Measurements from ENCODE around the gene PPP2R5C.
"Not testable (repeated sequence)": the region's sequence is repeated elsewhere in the genome, so short reads cannot be mapped to it uniquely, and the experiment has no call there.

PPP2R5C gene

DNA sequence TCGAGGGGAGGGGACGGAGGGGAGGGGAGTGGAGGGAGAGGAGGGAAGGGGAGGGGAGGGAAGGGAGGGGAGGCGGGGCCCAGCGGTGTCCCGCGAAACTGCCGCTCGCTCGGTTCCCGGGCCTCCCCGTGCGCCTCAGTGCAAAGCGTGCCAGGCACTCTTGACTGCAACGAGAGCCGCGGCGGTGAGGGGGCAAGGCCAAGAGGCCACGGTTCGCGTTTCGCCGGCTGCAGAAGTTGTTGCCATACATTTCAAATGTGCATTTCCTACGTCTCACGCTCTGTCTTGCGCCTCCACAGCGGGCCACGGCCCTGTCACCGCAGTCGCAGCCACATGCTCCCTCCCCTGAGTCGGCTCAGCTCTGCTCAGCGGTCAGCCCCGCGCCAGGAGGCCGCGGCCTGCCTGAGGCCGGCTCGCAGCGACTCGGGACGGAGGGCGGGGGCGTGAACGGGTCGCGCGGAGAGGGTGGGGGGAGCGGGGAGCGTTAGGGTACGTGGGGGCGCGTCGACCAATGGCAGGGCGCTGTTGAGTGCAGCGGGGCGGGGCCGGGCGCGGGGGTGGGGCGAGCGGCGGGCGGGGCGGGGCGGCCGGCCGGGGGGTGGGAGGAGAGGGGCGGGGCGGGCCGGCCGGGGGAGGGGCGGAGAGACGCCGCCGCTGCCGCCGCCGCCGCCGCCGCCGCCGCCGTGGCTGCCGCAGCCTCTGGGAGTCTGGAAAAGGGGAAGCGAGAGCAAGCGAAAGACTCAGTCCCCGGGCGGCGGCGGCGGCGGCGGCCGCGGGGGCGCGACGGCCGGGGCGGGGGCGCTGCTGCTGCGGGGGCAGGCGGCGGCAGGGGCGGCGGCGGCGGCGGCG is at the start of gene PPP2R5C:
TSS of gene PPP2R5C (plus strand) at position 678 of the 849 bp plus-strand sequence. CDS start 185 bp downstream, outside the sequence.
- peak; percentile 88 for DNase-seq

DNA sequence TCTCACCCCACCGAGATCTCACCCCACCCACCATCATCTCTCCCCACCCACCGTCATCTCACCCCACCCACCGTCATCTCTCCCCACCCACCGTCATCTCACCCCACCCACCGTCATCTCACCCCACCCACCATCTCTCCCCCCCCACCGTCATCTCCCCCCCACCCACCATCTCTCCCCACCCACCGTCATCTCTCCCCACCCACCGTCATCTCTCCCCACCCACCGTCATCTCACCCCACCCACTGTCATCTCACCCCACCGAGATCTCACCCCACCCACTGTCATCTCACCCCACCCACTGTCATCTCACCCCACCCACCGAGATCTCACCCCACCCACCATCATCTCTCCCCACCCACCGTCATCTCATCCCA is 49.7 kb upstream of the PPP2R5C start:
- DNase-seq: not testable (repeated sequence)

DNA sequence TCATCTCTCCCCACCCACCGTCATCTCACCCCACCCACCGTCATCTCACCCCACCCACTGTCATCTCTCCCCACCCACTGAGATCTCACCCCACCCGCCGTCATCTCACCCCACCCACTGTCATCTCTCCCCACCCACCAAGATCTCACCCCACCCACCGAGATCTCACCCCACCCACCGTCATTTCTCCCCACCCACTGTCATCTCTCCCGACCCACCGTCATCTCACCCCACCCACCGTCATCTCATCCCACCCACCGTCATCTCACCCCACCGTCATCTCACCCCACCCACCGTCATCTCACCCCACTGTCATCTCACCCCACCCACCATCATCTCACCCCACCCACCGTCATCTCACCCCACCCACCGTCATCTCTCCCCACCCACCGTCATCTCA is 49.2 kb upstream of the PPP2R5C start:
- DNase-seq: not testable (repeated sequence)

DNA sequence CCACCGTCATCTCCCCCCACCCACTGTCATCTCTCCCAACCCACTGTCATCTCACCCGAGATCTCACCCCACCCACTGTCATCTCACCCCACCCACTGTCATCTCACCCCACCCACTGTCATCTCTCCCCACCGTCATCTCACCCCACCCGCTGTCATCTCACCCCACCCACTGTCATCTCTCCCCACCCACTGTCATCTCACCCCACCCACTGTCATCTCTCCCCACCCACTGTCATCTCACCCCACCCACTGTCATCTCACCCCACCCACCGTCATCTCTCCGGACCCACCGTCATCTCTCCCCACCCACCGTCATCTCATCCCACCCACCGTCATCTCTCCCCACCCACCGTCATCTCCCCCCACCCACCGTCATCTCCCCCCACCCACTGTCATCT is 48.4 kb upstream of the PPP2R5C start:
- DNase-seq: not testable (repeated sequence)

DNA sequence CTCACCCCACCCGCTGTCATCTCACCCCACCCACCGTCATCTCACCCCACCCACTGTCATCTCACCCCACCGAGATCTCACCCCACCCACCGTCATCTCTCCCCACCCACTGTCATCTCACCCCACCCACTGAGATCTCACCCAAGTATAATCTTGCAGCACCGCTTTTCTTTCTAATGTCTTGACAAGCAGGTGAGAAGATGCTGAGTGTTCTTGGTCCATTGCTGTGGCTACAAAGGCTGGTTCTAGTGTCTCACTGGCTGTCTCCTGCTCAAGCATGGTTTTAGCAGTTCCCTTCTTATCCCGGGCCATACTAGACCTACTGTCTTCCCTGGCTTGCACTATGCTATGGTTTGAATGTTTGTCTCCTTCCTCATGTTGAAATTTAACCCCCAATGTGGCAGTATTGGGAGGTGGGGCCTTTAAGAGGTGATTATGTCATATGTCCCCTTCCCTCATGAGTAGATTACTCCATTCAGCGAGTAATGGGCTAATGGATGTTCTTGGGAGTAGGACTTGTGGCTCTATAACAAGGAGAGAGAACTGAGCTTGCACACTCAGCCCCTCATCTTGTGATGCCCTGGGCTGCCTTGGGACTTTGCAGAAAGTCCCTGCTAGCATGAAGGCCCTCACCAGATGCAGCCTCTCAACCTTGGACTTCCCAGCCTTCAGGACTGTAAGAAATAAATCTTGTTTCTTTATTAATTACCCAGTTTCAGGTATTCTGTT is 47.7 kb upstream of the PPP2R5C start:
- DNase-seq: peak; percentile 2

DNA sequence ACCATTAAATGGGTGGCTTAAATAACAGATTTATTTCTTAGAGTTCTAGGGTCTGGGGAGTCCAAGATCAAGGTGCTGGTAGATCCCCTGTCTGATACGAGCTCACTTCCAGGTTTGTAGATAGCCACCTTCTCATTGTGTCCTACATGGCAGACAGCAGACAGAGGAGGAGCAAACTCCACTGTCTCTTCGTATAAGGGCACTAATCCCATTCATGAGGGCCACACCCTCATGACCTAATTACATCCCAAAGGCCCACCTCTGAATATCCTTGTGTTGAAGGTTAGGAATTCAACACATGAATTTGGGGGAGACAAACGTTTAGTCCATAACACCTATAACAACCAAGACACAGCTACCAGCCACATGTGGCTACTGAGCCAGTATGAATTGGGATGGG is 47.1 kb upstream of the PPP2R5C start:
- no peak for DNase-seq

DNA sequence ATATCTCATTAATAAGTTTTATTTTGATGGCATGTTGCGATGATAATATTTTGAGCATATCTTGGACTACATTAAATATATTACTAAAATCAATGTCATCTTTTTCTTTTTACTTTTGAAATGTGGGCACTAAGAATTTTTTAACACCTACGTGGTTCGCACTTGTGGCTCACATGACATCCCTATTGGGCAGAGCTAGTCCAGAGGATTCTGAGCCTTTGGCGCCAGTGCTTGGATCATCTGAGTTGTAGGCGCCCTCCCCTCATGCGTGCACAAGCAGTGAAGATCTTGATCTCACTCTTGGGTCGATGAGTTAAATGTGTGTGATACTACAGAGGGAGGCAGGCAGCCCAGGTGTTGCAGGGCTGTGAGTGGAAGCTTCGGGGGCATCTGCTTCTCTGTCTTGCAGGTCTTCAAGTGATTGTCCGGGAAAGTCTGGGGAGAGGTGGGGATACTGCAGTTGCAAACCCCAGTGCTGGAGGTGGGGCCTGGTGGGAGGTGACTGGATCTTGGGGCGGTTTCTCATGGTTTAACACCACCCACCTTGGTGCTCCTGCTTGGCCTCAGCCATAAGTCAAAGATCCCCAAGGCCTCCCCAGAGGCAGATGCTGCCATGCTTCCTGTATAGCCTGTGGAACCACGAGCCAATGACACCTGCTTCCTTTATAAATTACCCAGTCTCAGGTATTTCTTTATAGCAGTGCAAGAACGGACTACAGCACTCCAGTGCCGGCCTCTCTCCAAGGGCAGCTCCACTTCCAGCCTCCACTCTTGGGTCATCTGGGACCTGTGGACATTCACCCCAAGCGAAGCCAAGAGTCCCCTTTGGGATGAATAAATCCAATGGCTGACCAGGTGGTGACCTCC is 46.1 kb upstream of the PPP2R5C start:
- DNase-seq: no peak

DNA sequence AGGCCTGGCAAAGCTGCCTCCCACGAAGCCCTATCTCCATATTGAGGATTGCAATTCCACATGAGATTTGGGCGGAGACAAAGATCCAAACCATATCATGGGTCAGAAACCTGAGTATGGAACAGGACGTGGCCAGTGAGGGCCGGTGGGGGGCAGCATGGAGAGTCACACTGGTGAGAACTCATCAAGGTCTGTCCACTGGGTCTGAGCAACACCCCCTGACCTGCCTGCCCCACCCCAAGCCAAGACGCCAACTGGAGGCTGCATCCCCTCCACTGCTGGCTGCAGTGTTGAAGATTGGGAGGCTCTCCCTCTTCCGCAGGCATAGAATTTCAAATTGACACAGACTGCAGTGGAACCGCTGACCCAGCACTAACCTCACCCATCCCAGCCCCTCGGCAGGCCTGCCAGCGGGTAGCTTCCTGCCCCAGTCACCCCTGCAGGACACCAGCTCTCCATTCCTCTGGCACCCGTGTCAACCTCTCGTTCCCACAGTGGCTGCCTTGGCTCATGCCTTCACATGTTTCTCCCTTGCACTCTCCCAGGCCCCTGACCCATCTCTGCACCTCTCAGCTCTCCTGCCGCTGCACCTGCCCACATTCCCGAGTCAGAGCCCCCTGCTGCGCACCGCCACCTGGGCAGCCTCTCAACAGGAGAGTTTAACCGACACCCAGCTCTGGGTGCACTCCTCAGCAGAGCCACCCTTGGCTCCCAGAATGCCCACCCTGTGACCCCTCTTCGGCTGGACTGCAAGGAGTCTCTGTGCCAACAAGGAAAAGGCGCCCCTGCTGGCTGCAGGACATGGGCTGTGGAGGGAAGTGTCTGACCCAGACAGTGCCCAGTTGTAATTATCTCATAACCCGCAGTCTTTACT is 45.2 kb upstream of the PPP2R5C start:
- DNase-seq: no peak

DNA sequence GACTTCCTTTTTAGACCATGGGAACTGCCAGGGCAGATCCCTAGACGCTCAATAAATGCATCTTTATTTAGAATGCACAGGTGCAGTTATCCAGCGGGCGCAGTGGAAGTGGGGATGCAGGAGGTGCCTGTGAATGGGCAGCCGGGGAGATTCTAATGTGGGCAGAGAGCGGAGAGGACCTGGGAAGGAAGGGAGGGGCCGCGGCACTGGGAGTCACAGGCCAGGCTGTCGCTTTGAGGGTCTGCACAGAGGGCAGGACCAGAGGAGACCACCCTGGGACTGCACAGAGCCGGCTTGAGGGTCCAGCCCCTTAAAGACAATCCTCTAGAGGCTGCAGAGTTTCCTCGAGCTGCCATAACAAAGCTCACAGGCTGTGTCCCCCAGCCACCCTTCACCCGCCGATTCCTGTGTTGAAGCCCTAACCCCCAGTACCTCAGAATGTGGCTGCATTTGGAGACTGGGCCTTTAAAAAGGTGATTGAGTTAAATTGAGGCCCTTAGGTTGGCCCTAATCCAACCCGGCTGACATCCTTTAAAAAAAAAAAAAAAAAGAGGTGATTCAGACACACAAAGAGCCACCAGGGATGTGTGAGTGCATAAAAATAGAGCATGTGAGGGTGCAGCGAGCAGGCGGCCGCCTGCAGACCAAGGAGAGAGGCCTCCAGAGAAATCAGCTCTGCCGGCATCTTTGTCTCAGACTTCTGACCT is 44.4 kb upstream of the PPP2R5C start:
- no peak for DNase-seq

DNA sequence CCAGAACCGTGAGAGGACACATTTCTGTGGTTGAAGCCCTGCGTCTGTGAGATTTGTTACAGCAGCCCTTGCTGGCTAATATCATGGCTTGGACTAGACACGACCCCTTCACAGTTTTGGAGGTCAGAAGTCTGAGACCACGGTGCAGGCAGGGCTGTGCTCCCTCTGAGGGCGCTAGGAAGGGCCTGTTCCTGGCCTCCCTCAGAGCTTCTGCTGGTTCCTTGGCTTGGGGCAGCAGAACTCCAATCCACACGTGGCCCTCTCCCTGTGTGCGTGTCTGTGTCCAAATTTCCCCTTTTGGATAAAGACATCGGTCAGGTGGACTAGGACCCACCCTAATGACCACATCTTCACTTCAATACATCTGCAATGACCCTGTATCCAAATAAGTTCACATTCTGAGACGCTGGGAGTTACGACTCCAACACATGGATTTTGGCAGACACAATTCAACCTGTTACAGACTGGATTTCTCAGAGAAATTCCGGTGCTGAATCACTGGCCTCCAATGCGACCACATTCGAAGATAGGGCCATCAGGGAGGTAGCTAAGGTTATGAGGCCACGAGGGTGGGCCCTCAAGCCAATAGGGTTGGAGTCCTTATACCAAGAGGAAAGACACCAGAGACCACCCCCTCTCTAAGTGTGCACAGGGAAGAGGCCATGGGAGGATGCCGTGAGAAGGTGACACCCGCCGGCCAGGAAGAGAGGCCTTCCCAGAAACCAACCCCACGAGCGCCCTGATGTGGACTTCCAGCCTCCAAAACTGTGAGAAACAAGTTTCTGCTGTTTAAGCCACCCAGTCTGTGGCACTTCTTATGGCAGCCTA is 43.6 kb upstream of the PPP2R5C start:
- DNase-seq: no peak

DNA sequence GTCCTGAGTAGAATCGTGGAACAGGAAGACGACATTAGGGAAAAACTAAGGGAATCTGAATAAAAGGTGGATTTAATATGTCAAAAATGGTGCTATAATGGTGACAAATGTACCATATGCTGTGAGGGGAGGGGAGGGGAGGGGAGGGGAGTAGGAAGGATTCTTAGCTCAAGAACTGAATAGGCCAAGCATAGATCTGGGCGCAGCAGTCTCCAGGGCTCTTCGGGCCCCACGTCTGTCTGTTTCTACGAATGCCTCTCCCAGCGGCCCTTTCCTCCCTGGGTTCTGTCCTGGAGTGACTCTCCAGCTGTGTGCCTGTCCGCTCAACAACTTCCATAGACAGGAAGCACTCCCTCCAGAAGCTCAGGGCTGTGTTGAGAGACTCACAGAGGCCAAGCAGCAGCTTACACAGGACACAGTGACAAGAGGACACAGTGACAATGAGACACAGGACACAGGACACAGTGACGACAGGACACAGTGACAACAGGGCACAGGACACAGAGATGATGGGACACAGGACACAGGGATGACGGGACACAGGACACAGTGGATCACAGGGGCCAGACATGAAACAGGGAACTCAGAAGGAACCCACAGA is 42.4 kb upstream of the PPP2R5C start:
- DNase-seq: no peak

DNA sequence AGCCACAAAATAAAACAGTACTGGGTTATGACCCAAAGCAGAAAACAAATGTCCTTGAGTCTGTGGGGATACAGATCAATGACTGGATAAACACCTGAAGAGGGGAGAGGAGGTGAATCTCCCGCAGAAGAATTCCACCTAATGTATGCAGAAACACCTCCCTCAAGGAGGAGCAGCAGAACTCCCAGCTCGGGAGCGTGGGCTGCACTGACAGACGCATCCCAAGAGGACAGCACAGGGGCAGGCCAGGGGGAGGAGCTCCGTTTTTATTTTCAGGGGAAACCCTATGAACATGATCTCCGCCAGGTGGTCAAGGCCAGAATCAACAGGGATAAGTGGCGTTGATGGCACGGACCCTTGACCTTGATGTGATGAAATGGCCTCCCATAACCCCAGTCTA is 41.8 kb upstream of the PPP2R5C start:
- DNase-seq: no peak

DNA sequence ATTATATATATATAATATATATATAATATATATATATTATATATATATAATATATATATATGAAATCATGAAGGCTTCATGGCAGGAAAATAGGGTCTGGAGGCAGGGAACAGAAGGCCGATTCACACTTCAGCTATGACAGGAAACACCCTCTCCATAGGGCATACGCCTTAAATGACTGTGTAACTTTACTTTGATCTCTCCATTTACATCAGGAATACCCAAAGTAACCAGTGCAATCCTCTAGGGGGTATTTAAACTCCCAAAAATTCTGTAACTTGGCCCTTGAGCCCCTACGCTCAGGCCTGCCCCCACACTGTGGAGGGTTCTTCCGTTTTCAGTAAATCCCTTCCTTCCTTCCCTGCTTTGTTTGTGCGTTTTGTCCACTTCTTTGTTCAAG is 40.4 kb upstream of the PPP2R5C start:
- no peak for DNase-seq

DNA sequence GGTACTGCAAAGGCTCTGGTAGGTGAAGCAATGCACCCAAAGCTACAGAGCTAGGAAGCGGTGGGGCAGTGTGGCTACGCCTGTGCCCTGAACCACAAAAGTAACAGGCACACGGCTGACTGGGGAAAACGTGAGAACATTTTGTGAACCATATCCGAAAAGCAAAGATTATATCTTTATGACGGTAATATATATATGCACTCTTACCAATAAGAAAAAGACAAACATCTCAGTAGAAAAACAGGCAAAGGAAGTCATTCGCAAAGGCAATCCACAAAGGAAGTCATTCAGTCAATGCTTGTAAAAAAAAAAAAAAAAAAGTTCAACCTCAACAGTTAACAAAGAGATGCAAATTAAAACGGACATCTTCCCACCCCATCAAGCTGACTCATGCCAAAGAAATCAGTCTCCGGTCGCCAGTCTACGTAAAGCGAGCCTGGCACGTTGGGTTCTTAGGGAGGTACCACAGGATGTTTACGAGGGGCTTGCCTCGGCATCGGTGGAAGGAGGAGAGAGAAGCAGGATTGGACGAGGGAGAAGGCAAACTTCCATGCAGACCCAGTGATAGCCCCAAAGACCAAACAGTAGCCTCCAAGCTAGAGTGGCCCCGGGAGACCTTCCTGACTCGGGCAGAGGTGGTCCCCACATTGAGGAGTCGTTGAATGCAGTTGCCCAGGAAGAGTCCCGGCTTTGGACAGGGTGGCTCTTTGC is 39.4 kb upstream of the PPP2R5C start:
- DNase-seq: peak; percentile 75

DNA sequence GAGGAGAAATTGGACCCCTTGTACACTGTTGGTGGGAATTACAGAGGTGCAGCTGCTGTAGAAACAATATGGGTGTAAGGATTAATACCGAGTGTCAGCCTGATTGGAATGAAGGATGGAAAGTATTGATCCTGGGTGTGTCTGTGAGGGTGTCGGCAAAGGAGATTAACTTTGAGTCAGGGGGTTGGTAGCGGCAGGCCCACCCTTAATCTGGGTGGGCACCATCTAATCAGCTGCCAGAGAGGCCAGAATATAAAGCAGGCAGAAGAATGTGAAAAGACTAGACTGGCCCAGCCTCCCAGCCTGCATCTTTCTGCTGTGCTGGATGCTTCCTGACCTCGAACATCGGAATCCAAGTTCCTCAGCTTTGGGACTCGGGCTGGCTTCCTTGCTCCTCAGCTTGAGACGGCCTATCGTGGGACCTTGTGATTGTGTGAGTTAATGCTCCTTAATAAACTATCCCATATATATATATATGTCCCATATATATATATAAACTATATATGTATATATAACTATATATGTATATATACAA is 38.4 kb upstream of the PPP2R5C start:
- no peak for DNase-seq

DNA sequence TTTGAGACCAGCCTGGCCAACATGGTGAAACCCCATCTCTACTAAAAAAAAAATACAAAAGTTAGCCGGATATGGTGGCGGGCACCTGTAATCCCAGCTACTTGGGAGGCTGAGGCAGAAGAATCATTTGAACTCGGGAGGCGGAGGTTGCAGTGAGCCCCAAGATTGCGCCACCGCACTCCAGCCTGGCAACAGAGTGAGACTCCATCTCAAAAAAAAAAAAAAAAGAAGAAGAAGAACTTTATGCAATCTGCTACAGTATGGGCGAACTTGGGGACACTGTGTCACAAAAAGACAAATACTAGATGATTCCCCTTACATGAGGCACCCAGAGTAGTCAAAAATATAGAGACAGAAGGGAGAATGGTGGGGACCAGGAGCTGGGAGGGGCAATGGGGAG is 35.9 kb upstream of the PPP2R5C start:
- not testable (repeated sequence) for DNase-seq

DNA sequence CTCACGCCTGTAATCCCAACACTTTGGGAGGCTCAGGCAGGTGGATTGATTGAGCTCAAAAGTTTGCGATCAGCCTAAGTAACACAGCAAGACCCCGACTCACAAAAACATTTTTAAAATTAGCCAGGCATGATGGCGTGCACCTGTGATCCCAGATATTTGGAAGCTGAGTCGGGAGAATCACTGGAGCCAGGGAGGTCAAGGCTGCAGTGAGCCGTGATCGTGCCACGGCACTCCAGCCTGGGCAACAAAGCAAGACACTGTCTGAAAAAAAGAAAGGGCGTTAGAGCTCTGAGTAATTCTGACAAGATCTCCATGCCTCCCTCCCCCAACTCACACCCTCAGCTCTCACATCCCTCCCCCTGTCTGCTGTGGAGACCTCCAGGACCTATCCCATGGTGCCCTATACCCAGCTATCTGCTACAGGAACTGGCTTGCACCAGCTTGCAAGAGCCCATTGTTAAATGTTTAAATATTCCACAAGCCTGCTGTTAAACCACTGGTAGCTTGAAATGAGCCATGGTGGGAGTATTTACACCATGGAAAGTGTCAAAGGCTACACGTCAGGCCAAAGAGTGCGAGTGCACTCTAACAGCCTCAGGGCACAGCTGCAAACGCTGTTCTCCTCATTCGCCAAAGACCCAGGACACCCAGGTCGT is 35.1 kb upstream of the PPP2R5C start:
- no peak for DNase-seq

DNA sequence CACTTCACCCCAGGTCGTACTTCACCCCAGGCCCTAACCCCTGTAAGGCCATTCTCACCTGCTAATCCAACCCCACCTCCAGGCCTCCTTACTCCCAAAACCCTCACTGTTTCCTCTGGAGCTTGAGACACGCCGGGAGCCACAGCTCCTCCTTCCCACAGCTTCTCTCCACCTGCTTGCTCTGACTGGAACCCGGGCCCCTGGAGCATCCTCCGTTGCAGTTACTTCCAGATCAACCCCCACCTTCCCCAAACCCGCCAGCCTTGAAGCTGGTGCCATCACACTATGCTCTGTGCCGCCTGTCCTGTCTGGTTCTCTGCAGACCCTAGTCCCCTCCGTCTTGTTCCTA is 34.6 kb upstream of the PPP2R5C start:
- no peak for DNase-seq
